IPS-18c (cell line): ENCODE data around the gene ZBTB2.

ENCODE experiments used
- H3K4me3 ChIP-seq: 2 replicates; pipeline ENCODE4 v1.7.0; 2013; ENCODE audit warnings: low read depth, mild to moderate bottlenecking, low read length, moderate library complexity; ENCODE audit not compliant: insufficient read depth
- H3K9me3 ChIP-seq: one replicate; pipeline ENCODE4 v1.6.1; 2013; ENCODE audit warnings: mild to moderate bottlenecking, low read length, moderate library complexity; ENCODE audit not compliant: control insufficient read depth, insufficient read depth

Gene ZBTB2

DNA sequence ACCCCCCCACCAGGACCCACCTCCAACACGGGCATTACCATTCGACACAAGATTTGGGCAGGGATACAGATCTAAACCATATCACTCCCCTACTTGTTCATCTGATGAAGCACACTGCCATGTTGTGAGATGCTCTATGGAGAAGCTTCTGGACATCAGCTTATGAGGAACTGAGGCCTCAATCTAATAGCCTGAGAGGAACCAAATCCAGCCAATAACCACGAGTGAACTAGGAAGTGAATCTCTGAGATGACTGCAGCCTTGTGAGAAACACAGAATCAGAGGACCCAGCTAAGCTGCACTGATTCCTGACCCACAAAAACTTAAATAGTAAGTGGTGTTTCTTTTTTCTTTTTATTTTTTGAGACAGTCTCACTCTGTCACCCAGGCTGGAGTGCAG, 21.6 kb upstream of the ZBTB2 start:
- no peak overlapping the region for H3K4me3 ChIP-seq
- H3K9me3 ChIP-seq: no peaks in the 10 kb centered on the region

DNA sequence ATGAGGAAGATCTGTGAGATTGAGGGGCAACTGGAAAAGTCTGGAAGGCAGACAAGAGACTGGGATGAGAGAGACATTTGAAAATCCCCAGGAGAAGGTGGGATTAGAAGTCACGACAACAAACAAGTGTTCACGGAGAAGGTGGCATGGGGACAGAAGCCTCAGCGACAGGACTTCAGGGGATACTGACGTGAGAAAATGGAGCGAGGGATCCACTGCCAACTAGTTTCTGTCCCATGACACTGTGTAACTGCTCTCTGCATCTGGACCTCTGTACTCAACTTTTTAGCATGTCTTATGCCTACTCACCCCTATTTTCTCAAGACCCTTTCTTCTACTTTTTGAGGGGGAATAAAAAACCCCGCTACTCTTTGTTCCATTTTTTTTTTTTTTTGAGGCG, 18.3 kb upstream of the ZBTB2 start:
- no peaks in the 10 kb centered on the region for H3K9me3 ChIP-seq
- H3K4me3 ChIP-seq: no peak overlapping the region

DNA sequence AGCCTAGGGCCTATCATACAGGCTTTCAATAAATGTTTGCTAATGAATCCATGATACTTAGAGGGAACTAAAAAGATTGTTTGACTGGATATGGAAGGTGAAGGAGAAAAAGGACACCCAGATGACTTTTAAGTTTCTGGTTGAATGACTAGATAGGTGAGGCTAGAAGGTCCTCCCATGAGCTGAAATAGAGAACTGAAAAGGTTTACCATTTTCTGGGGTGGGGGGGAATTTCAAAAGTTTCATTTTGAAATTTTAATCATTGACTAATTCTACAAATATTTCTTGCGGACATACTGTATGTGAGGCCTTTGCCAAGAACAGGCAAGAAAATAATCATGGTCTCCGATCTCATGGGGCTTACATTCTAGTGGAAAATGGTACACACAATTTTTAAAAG, 17.9 kb upstream of the ZBTB2 start:
- Histone ChIP-seq H3K4me3 (no peak overlapping the region), H3K9me3 (no peaks in the 10 kb centered on the region)

DNA sequence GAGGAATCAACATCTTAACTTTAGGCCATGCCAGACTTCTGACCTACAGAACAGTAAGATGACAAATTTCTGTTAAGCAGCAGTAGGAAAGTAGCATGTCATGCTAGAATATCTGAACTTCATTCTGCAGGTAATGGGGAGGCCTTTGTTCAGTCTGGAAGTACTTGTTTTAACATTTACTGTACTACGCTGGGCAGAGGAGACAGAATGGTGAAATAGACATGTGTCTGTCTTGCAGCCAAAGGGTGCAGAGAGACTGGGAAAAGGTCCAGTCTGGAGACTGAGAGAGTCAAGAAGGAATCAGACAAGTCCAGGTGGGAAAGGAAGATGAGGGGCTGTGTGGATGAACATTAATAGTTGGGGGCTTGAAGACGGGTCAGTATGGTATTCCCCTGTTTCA, 17.5 kb upstream of the ZBTB2 start:
- H3K9me3 ChIP-seq: no peaks in the 10 kb centered on the region
- no peak overlapping the region for H3K4me3 ChIP-seq

DNA sequence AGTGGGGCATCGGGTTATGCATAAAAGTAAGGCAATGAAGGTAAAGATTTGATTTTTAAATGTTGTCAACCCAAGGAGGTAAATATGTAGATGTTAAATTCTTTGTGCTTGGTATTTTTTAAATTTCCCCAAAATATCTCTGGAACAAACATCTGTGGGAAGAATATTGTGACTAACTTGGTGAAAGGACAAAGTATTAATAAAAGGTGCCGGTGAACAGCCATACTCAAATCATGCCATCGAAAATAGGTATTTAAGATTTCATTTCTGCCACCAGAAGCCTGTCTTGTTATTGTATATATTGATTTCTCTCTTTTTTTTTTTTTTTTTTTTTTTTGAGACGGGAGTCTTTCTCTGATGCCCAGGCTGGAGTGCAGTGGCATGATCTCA, 12.6 kb upstream of the ZBTB2 start:
- Histone ChIP-seq H3K9me3 (no peaks in the 10 kb centered on the region), H3K4me3 (no peak overlapping the region)

DNA sequence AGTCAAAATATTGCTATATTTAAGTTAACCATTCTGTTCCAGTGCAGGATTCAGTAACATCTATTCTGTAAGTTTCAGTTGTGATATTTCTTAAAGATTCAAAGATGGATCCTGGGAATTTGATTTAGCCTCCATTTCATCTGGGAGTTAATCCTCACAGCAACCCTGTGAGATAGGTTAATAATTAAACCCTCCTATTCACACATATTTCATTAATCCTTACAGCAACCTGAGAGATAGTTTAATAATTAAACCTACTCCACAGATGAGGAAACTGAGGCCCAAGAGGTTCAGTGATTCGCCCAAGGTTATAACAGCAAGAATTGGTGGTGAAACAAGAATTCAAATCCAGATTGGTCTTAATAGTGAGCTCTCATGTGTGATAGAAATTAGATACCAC, 10.9 kb upstream of the ZBTB2 start:
- no peaks in the 10 kb centered on the region for H3K9me3 ChIP-seq
- no peak overlapping the region for H3K4me3 ChIP-seq

DNA sequence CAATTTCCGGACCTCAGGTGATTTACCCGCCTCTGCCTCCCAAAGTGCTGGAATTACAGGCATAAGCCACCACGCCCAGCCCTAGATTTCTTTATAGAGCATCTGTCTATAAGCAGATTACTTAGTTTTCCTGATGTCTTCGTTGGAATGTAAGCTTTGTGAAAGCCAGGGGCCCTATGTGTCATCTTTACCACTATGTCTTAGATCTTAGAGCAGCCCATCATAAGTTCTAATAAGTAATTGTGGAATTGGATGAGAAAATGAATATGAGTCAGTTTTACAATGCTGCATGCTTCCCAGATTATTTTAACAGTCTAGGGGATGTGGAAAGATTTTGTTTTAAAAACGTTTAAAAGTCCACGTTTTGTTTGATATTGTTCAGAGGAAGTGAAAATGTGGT, 9.1 kb upstream of the ZBTB2 start:
- H3K4me3 ChIP-seq: no peak overlapping the region
- no peaks in the 10 kb centered on the region for H3K9me3 ChIP-seq

DNA sequence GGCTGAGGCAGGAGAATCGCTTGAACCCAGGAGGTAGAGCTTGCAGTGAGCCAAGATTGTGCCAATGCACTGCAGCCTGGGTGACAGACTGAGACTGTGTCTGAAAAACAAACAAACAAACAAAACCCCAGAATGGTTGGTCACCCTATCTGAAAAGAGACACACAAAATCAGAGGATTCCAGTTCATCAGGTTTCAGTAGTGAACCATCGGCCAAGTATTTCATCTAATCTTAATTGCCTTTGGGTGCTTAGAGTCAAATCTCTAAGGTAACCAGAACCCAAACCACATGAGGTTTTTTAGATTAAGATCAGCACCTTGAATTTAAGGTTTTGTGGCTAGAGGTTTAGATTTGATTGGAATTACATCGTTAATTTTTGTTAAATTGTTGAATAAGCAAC, 8.3 kb upstream of the ZBTB2 start:
- H3K4me3 ChIP-seq: no peak overlapping the region
- no peaks in the 10 kb centered on the region for H3K9me3 ChIP-seq

DNA sequence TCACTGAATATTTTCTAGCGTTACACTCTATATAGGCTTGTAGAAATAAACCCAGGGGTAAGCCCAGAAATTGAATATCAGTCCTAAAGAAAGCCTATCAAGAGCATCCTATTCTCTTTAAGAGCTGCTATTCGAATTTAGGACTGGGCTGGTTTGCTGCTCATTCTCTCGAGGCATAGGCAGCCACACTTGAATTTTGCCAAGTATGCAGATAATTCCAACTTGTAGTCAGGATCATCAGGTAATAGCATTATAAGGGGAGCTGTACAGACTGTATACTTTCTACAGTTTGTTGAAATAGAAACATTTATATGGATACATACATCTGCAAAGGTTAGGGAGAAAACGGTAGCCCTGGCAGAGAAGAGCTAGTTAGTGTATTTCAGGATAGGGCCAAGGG, 2.1 kb upstream of the ZBTB2 start:
- no peak overlapping the region for H3K4me3 ChIP-seq
- H3K9me3 ChIP-seq: no peaks in the 10 kb centered on the region

DNA sequence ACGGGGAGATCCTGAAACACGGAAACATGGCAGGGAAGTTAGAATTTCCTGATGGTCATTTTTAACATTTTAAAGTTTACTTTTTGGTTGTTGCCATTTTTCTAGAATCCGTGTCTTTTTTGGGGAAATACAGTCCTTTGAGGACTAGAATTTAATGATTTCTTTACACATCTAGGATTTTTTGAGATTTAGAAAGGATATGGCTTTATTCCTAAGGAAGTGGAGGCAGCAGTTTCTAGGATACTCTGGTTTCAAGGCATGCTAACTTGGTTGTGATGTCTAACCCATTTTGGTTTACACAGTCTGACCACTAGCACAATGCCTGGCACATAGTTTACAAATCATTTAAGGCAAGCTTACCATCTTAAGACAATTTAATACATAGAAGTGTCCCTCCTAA, 1.1 kb upstream of the ZBTB2 start:
- Histone ChIP-seq H3K9me3 (no peaks in the 10 kb centered on the region), H3K4me3 (peak overlapping the region; percentile 66; the same call in 1 of the 2 replicates)

DNA sequence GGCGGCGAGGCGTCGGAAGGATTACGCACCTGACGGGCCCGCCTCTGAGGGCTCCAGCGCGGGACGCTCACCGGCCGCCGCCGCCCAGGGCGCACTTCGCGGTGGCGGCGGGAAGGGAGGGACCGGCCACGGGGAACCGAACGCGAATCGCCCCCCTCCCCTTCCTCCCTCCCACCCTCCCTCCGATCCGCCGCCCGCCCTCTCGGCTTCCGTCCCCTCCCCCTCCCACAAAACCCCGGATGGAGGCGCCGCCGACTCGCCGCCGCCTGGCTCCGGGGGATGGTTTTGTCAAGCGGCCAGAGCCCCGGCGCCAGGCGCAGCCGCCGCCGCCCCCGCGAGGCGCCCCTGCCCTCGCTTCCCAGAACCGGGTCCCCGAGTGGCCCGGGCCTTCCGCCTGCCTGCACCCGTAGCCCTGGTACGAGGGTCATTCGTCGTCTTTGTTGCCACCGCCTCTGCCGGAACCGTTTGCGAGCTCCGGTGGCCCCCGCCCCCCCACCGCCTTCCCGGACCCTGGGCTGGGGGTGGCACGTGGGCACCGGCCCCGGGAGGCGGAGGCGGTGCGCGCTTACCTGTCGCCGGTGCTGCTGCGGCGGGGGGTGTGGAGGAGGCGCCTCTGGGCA, 398 bp downstream of the ZBTB2 start:
- H3K9me3 ChIP-seq: no peaks in the 10 kb centered on the region
- peak overlapping the region; percentile 91 for H3K4me3 ChIP-seq

DNA sequence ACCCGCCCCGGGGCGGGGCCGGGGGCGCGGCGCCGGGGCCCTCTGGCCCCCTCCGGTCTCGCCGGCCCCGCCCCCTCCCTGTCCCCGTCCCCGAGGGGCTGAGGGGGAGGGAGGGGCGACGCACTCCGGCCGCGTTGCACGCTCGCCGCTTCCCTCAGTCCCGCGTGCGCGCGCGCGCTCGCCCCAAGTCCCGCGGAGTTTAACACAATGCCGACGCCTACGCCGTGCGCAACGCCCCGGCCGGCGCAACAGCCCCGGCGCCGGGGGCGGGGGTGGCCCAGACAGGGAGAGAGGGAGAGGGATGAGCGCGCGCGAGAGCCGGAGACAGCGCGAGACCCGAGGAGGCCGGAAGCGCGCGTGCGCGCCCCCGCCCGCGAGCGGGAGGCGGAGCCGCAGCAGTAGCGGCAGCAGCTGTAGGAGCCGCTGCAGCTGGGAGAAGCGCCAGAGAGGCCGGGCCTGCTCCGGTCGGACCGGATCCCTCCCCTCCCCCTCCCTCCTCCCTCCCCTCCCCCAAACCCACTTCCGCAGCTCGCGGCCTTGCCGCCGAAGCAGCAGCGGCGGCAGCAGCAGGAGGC, 996 bp downstream of the ZBTB2 start:
- H3K9me3 ChIP-seq: no peaks in the 10 kb centered on the region
- peak overlapping the region; percentile 91 for H3K4me3 ChIP-seq

DNA sequence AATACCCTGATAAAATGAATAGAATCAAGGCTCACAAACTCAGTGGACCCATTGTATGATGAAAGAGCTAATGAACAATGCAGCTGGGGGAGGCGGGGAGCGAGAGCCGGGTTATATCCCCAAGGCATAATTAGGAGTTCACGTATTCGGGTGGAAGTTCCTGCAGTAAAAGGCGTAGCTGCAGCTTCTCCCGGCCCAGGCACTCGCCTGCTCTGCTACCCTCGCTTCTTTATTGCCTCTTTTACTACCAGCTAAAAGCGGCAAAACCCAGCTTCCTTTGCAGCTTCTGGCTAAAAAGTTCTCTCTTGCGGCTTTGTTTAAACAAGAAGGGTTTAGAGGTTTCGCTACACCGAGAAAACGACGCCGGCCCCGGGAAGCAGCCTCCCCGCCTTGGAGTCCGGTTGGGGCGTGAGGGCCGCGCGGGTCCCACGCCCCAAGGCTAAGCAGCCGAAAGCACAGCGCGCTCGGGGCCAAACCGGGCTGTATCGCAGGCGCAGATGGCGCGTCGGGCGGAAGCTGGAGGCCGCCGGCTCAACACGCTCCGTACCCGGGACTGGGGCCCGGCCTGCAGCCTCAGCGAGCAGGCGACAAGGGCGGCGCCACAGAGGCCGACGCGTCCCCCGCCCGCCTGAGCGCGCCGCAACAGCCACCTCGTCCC, 1.6 kb downstream of the ZBTB2 start:
- no peaks in the 10 kb centered on the region for H3K9me3 ChIP-seq
- peak overlapping the region; percentile 91 for H3K4me3 ChIP-seq

DNA sequence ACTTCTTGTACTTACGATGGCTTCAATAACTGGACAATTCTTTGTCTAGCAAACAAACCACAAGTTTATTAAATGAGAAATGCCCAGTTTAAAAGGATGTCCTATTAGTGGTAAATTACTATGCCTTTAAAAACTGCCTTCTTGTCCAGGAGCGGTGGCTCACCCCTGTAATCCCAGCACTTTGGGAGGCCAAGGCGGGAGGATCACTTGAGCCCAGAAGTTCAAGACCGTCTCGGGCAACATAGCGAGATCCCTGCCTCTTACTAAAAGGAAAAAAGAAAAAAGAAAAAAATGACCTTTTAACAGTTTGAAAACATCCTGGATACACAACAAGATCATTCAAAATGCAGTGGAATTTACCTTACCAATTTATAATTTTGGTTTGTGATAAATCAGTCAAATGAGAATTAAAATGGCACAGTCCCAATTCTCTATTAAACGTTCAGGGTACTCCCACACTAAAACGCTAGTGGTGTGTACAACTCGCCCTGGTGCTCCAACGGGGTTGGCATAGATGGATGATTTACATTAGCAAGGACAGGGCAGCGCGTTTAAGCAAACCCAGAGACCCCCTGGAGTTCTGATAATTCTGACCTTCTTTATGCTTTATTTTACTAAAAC, 2.3 kb downstream of the ZBTB2 start:
- Histone ChIP-seq H3K9me3 (no peaks in the 10 kb centered on the region), H3K4me3 (peak overlapping the region; percentile 91)

DNA sequence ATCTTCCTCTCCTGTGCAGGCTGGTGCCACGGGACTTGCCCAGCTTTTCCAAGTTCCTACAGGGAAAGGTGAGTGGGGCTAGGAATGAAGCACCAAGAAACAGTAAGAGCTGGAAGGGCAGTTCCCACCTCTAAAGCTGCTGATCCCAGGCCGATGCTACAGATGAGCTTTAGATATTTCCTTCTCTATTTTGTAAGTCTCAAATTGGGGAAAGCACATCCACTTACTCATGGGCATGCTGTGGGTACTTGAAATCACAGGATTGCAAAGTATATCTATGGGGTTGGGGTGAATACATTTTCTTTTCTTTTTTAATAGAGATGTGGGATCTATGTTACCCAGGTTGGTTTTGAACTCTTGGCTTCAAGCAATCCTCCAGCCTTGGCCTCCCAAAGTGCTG, 3.1 kb downstream of the ZBTB2 start:
- no peak overlapping the region for H3K4me3 ChIP-seq
- H3K9me3 ChIP-seq: no peaks in the 10 kb centered on the region

DNA sequence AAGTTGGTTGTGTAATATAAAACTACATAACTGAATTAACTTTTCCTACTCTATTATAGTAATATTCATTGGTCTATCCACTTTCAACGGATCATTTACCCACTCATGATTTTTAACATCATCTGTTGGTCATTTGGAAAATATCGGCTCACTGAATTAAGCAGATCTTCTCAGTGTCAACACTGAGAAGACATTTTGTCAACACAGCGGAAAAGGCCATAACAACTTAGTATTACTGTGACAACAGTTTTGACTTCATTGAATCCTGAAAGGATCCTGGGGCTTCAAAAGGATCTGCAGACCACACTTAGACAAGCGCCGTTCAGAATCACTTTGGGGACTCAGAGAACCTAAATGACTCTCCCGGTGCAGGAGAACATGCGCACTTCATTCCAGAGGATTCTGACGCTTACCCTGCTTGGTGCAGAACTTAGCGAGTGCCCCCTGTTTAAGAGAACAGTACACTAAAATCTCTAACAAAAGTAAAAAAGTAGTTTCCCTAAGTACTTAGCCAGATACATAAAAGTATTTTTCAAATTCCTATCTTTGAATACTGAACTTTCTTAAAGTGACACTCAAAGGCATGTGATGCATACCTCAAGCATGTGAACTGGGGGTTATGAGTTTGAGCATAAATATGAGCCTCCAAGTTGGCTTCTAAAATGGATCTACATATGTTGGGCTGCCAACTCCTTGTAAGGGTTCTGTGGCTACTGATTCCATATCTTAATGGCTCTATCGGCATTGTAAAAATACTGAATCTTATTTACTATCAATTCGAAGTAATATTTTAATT, 4.0 kb downstream of the ZBTB2 start:
- no peak overlapping the region for H3K4me3 ChIP-seq
- H3K9me3 ChIP-seq: no peaks in the 10 kb centered on the region

DNA sequence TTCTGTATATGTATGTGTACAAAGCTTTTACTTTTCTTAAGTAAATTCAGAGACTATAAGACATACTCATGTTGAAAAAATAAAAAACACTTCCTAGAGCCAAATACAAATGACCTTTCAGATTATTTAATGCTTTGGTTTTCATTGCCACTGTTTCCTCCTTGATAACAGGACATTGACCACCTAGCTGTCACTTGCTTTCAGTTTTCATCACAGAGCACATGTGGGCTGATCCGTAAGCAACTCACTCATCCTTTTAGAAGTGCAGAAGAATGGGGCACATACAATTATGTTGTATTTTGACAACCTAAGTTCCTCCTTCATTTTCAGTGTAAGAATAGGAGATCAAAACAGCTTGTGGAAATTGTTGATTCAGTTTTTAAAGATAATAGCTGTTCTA, 6.2 kb downstream of the ZBTB2 start:
- Histone ChIP-seq H3K9me3 (no peaks in the 10 kb centered on the region), H3K4me3 (no peak overlapping the region)

DNA sequence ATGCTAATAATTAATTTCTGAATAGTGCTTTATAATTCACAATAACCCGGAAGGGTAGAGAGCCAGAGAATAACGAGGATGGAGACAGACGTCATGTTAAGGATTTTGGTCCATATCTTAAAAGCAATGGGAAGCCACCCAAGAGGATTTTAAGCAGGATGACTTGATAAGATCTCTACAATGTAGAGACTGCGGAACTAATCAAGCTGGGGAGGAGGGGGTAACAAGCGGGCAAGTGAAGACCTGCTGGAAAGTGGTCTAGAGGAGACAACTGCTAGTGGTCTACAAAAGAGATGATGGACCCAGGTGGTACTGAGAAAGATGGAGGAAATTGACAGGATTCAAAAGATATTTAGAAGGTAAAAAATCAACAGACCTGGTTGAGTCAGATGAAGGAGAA, 7.2 kb downstream of the ZBTB2 start:
- H3K9me3 ChIP-seq: no peaks in the 10 kb centered on the region
- no peak overlapping the region for H3K4me3 ChIP-seq
